K562 (cell line): ENCODE results near the gene RPF1. TPM values are rescaled to one million over a fixed set of nuclear protein-coding genes. Genes with fewer than 3 reads are reported as not detected.

ENCODE experiments used
- GABPB2 ChIP-seq: fragments of 250-450 bp; sonication (Bioruptor Pico); conservative IDR thresholded peaks from 2 replicates; pipeline ENCODE4 v1.5.1; 2021; ENCODE audit warnings: mild to moderate bottlenecking
- HNRNPLL ChIP-seq: fragments of 200-400 bp; formaldehyde crosslinking; IDR thresholded peaks from 2 replicates; pipeline ENCODE4 v1.6.1; 2017; ENCODE audit warnings: low read length, low read depth, mild to moderate bottlenecking; ENCODE audit not compliant: poor library complexity, severe bottlenecking
- KLF6 ChIP-seq: fragments of 250-450 bp; sonication (Bioruptor Pico); IDR thresholded peaks from 2 replicates; pipeline ENCODE4 v1.4.0; 2020; ENCODE audit warnings: mild to moderate bottlenecking, moderate library complexity, borderline replicate concordance
- polyA plus RNA-seq, 8 experiments: library from polyadenylated mRNA; depleted of rRNA in 4 of 8; stranded (reverse) in 5 of 8; unstranded in 3 of 8; fragments of >200 nt; fragmentation: Nextera tagmentation in 2 of 8; fragmentation: Illumina TruSeq in 1 of 8; extraction: Ambion mirVana in 2 of 8; extraction: Trizol in 1 of 8; gene quantifications; 2 replicates each; pipeline versions ENCODE4 v1.2.1 to v1.2.3, GENCODE V29; 2011 to 2014; ENCODE audit warnings: inconsistent platforms in 1 of 8, missing spikeins in 1 of 8
- total RNA-seq, 7 experiments: library from RNA; depleted of rRNA in 6 of 7; stranded (reverse); fragments of >200 nt in 6 of 7; fragmentation: Illumina TruSeq in 2 of 7; extraction: Trizol in 2 of 7; gene quantifications; 2 replicates each; pipeline versions ENCODE4 v1.2.1 to v1.2.3, GENCODE V29; 2011 to 2021; ENCODE audit warnings: low replicate concordance in 1 of 7
- TF ChIP-seq, protein P1 (sequence below): fragments of 450-650 bp; IDR thresholded peaks from 2 replicates; pipeline ENCODE4 v1.6.1; 2016; ENCODE audit warnings: low read depth
- TF ChIP-seq, protein P2 (sequence below): fragments of 250-450 bp; sonication (Bioruptor Pico); IDR thresholded peaks from 2 replicates; pipeline ENCODE4 v1.5.0; 2021
- TF ChIP-seq, protein P3 (sequence below): sonication (generic); formaldehyde crosslinking; IDR thresholded peaks from 2 replicates; pipeline ENCODE4 v1.4.0; 2020; ENCODE audit warnings: mild to moderate bottlenecking, missing genetic modification reagents
- TF ChIP-seq, protein P4 (sequence below), 2 experiments: fragments of 450-650 bp; conservative IDR thresholded peaks; 2 replicates each; pipeline ENCODE4 v1.6.1; 2017; ENCODE audit warnings: mild to moderate bottlenecking in 2 of 2, moderate library complexity in 2 of 2
- TF ChIP-seq, protein P5 (sequence below): fragments of 250-450 bp; sonication (Bioruptor Pico); IDR thresholded peaks from 2 replicates; pipeline ENCODE4 v1.8.0; 2021; ENCODE audit warnings: borderline replicate concordance, mild to moderate bottlenecking, moderate library complexity; ENCODE audit not compliant: poor library complexity, severe bottlenecking

Gene RPF1
- total and polyA plus RNA-seq, 9 of the 15 experiments (the other 6 are each of a cell fraction or from before 2014, with no cell fraction given), result 52.4 to 156 (median 90.2) TPM

DNA sequence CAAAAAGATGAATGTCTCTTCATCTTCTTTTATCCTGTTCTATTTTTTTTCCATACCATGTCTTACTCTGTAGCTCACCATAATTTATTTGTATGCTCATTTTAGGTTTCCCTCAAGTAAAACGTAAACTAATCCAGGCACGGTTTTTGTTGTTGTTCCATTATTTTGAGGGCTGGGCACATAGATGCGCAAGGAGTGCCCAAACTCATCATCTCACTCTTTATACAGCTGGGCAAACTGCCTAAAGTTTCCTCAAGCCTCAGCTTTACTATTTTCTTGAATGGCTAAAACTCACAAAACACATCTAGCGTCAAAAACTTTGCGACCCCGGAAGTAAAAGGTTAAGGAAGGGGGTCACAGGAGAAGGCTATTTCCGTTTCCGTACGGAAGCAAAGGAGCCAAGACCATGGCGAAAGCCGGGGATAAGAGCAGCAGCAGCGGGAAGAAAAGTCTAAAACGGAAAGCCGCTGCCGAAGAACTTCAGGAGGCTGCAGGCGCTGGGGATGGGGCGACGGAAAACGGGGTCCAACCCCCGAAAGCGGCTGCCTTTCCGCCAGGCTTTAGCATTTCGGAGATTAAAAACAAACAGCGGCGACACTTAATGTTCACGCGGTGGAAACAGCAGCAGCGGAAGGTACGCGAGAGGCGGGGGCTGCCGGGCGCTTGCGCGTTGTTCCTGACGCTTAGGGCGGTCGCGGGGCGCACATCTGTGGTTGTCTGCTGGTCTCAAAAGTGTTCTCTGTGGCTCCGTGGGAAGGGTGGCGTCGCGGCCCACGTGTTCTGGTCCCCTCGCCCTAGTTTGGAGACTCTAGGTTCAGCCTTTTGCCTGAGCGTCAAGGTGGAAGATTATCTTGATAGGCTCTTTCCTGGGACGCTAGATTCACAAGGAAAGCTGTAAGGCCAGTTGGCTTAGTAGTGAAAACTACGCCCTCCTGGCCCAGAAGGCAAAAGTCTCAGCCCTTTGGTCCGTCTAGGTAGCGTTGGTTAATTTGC is at the start of gene RPF1 (continued):
- no peak for TF ChIP-seq KLF6 (CRISPR knock-in tag)
- TF ChIP-seq, protein P1, sequence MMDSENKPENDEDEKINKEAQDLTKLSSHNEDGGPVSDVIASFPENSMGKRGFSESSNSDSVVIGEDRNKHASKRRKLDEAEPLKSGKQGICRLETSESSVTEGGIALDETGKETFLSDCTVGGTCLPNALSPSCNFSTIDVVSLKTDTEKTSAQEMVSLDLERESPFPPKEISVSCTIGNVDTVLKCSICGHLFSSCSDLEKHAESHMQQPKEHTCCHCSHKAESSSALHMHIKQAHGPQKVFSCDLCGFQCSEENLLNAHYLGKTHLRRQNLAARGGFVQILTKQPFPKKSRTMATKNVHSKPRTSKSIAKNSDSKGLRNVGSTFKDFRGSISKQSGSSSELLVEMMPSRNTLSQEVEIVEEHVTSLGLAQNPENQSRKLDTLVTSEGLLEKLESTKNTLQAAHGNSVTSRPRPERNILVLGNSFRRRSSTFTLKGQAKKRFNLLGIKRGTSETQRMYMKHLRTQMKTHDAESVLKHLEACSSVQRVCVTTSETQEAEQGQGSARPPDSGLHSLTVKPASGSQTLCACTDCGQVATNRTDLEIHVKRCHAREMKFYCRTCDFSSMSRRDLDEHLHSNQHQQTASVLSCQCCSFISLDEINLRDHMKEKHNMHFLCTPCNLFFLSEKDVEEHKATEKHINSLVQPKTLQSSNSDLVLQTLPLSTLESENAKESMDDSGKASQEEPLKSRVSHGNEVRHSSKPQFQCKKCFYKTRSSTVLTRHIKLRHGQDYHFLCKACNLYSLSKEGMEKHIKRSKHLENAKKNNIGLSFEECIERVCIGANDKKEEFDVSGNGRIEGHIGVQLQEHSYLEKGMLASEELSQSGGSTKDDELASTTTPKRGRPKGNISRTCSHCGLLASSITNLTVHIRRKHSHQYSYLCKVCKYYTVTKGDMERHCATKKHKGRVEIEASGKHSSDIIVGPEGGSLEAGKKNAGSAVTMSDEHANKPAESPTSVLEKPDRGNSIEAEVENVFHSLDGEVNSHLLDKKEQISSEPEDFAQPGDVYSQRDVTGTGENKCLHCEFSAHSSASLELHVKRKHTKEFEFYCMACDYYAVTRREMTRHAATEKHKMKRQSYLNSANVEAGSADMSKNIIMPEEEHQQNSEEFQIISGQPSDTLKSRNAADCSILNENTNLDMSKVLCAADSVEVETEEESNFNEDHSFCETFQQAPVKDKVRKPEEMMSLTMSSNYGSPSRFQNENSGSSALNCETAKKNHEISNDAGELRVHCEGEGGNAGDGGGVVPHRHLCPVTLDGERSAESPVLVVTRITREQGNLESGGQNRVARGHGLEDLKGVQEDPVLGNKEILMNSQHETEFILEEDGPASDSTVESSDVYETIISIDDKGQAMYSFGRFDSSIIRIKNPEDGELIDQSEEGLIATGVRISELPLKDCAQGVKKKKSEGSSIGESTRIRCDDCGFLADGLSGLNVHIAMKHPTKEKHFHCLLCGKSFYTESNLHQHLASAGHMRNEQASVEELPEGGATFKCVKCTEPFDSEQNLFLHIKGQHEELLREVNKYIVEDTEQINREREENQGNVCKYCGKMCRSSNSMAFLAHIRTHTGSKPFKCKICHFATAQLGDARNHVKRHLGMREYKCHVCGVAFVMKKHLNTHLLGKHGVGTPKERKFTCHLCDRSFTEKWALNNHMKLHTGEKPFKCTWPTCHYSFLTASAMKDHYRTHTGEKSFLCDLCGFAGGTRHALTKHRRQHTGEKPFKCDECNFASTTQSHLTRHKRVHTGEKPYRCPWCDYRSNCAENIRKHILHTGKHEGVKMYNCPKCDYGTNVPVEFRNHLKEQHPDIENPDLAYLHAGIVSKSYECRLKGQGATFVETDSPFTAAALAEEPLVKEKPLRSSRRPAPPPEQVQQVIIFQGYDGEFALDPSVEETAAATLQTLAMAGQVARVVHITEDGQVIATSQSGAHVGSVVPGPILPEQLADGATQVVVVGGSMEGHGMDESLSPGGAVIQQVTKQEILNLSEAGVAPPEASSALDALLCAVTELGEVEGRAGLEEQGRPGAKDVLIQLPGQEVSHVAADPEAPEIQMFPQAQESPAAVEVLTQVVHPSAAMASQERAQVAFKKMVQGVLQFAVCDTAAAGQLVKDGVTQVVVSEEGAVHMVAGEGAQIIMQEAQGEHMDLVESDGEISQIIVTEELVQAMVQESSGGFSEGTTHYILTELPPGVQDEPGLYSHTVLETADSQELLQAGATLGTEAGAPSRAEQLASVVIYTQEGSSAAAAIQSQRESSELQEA, result no peak
- TF ChIP-seq, protein P2, sequence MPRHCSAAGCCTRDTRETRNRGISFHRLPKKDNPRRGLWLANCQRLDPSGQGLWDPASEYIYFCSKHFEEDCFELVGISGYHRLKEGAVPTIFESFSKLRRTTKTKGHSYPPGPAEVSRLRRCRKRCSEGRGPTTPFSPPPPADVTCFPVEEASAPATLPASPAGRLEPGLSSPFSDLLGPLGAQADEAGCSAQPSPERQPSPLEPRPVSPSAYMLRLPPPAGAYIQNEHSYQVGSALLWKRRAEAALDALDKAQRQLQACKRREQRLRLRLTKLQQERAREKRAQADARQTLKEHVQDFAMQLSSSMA, result no peak
- TF ChIP-seq, protein P3, sequence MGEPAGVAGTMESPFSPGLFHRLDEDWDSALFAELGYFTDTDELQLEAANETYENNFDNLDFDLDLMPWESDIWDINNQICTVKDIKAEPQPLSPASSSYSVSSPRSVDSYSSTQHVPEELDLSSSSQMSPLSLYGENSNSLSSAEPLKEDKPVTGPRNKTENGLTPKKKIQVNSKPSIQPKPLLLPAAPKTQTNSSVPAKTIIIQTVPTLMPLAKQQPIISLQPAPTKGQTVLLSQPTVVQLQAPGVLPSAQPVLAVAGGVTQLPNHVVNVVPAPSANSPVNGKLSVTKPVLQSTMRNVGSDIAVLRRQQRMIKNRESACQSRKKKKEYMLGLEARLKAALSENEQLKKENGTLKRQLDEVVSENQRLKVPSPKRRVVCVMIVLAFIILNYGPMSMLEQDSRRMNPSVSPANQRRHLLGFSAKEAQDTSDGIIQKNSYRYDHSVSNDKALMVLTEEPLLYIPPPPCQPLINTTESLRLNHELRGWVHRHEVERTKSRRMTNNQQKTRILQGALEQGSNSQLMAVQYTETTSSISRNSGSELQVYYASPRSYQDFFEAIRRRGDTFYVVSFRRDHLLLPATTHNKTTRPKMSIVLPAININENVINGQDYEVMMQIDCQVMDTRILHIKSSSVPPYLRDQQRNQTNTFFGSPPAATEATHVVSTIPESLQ (CRISPR knock-in tag), result no peak; the same call in 1 of the 2 replicates
- TF ChIP-seq, protein P4, sequence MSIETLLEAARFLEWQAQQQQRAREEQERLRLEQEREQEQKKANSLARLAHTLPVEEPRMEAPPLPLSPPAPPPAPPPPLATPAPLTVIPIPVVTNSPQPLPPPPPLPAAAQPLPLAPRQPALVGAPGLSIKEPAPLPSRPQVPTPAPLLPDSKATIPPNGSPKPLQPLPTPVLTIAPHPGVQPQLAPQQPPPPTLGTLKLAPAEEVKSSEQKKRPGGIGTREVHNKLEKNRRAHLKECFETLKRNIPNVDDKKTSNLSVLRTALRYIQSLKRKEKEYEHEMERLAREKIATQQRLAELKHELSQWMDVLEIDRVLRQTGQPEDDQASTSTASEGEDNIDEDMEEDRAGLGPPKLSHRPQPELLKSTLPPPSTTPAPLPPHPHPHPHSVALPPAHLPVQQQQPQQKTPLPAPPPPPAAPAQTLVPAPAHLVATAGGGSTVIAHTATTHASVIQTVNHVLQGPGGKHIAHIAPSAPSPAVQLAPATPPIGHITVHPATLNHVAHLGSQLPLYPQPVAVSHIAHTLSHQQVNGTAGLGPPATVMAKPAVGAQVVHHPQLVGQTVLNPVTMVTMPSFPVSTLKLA (conservative IDR thresholded peaks at IDR 0.05), result peak; percentile 82 to 92
- TF ChIP-seq, protein P5, sequence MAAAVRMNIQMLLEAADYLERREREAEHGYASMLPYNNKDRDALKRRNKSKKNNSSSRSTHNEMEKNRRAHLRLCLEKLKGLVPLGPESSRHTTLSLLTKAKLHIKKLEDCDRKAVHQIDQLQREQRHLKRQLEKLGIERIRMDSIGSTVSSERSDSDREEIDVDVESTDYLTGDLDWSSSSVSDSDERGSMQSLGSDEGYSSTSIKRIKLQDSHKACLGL (CRISPR knock-in tag), result no peak
- peak; percentile 99 for TF ChIP-seq HNRNPLL
- TF ChIP-seq GABPB2 (CRISPR knock-in tag), result no peak
